PC-3 (cell line): ENCODE results near the gene CEP131. TPM values are rescaled to one million over a fixed set of nuclear protein-coding genes. Genes with fewer than 3 reads are reported as not detected.

Experiments used
- ATAC-seq: fragments of 200-7000 bp; cut with Tn5 transposase; 2 replicates; pipeline ENCODE4 v1.9.1; 2020; ENCODE audit warnings: mild to moderate bottlenecking, moderate library complexity
- BruUV-seq: library from RNA; stranded (reverse); fragments of 400-500 nt; replicated peaks from 2 replicates; lab custom pipeline; 2021; lab: Mats Ljungman, UMichigan
- CTCF ChIA-PET: fragments of 300-600 bp; sonication (Branson Sonifier 250); formaldehyde crosslinking; loops from one replicate; lab custom pipeline; 2022; ENCODE audit warnings: antibody characterized with exemption; lab: Charles Lee
- POLR2A ChIA-PET: fragments of 300-600 bp; sonication (Branson Sonifier 250); formaldehyde crosslinking; loops from one replicate; lab custom pipeline; 2022; ENCODE audit warnings: antibody characterized with exemption; ENCODE audit not compliant: unreplicated experiment; lab: Charles Lee
- DNase-seq: peaks from one replicate; pipeline ENCODE4 v3.0.0-alpha.2; 2015
- H2AFZ ChIP-seq: fragments of 300-600 bp; sonication (generic); 2 replicates; pipeline ENCODE4 v1.6.0; 2016; ENCODE audit warnings: antibody characterized with exemption, low read length
- H3F3A ChIP-seq: fragments of 300-600 bp; sonication (generic); one replicate; pipeline ENCODE4 v1.6.0; 2017; ENCODE audit warnings: antibody characterized with exemption, low read length, control low read depth, mild to moderate bottlenecking; ENCODE audit not compliant: unreplicated experiment
- H3K27ac ChIP-seq: fragments of 300-600 bp; sonication (generic); 2 replicates; pipeline ENCODE4 v1.5.1; 2016; ENCODE audit warnings: mild to moderate bottlenecking, low read length
- H3K27me3 ChIP-seq: fragments of 300-600 bp; sonication (generic); 2 replicates; pipeline ENCODE4 v1.6.1; 2016; ENCODE audit warnings: low read length, mixed read lengths
- H3K36me3 ChIP-seq: fragments of 300-600 bp; sonication (generic); 2 replicates; pipeline ENCODE4 v1.6.1; 2016; ENCODE audit warnings: low read depth, mixed run types, low read length, mixed read lengths
- H3K4me1 ChIP-seq: fragments of 300-600 bp; sonication (generic); 2 replicates; pipeline ENCODE4 v1.5.1; 2016; ENCODE audit warnings: low read length; ENCODE audit not compliant: insufficient read depth
- H3K4me2 ChIP-seq: fragments of 300-600 bp; sonication (generic); 2 replicates; pipeline ENCODE4 v1.6.0; 2016; ENCODE audit warnings: low read length
- H3K4me3 ChIP-seq: fragments of 300-600 bp; sonication (generic); 2 replicates; pipeline ENCODE4 v1.5.1; 2016; ENCODE audit warnings: mild to moderate bottlenecking, low read length, mixed read lengths
- H3K79me2 ChIP-seq: fragments of 300-600 bp; sonication (generic); 2 replicates; pipeline ENCODE4 v1.6.1; 2017; ENCODE audit warnings: low read length, mixed read lengths
- H3K9ac ChIP-seq: fragments of 300-600 bp; sonication (generic); 2 replicates; pipeline ENCODE4 v1.6.0; 2016; ENCODE audit warnings: mild to moderate bottlenecking, low read length
- H3K9me2 ChIP-seq: fragments of 300-600 bp; sonication (generic); replicated peaks from 2 replicates; pipeline ENCODE4 v1.6.1; 2016; ENCODE audit warnings: mixed run types, low read length, mixed read lengths
- H3K9me3 ChIP-seq: fragments of 300-600 bp; sonication (generic); 2 replicates; pipeline ENCODE4 v1.6.1; 2016; ENCODE audit warnings: low read length, mixed read lengths
- H4K20me1 ChIP-seq: fragments of 300-600 bp; sonication (generic); 2 replicates; pipeline ENCODE4 v1.6.1; 2016; ENCODE audit warnings: low read length, mixed read lengths
- CTCF ChIP-seq: fragments of 300-600 bp; sonication (generic); conservative IDR thresholded peaks from 2 replicates; pipeline ENCODE4 v1.5.1; 2017; ENCODE audit warnings: antibody characterized with exemption, low read depth, mild to moderate bottlenecking, low read length
- EZH2 ChIP-seq: fragments of 300-600 bp; sonication (generic); IDR thresholded peaks from one replicate; pipeline ENCODE4 v1.6.1; 2017; ENCODE audit warnings: antibody characterized with exemption, mild to moderate bottlenecking, low read length; ENCODE audit not compliant: unreplicated experiment
- EZH2phosphoT487 ChIP-seq: fragments of 300-600 bp; sonication (generic); IDR thresholded peaks from 2 replicates; pipeline ENCODE4 v1.6.1; 2018; ENCODE audit warnings: mild to moderate bottlenecking, antibody characterized with exemption, low read length, borderline replicate concordance
- intact Hi-C: fragments of 100-400 bp; cut with micrococcal nuclease; formaldehyde crosslinking; loops from 2 replicates; pipeline ENCODE4 v1.9.0; 2023
- total RNA-seq: library from RNA; depleted of rRNA; stranded (reverse); fragments of >200 nt; gene quantifications from 2 replicates; pipeline ENCODE4 v1.2.3, GENCODE V29; 2014

CEP131 gene
- total RNA-seq, 1 experiment from 2014 or later, result 32.1 TPM

- BruUV-seq, result no TSS peak
- no peaks in the 10 kb centered on the region for H3K27me3 ChIP-seq
- H3K9me3 ChIP-seq, result no peaks in the 10 kb centered on the region
- H3K9me2 ChIP-seq, result no peaks in the 10 kb centered on the region
- ATAC-seq (no peak), DNase-seq (no peak)
- H3K4me2 ChIP-seq, result no peak overlapping the region
- H3F3A ChIP-seq, result no peaks in the 10 kb centered on the region
- H3K9ac ChIP-seq, result no peak overlapping the region
- no peaks in the 10 kb centered on the region for H3K4me1 ChIP-seq
- intact Hi-C loops, result no loop called here
- no peak overlapping the region for H3K27ac ChIP-seq
- H3K36me3 ChIP-seq, result no peaks in the 10 kb centered on the region; the same call in 1 of the 2 replicates
- no peaks in the 10 kb centered on the region for H4K20me1 ChIP-seq
- H3K4me3 ChIP-seq, result no peak overlapping the region
- H2AFZ ChIP-seq, result no peak overlapping the region
- H3K79me2 ChIP-seq, result no peaks in the 10 kb centered on the region
- CTCF ChIA-PET, result no interaction called here
- TF ChIP-seq EZH2phosphoT487, result no peak
- TF ChIP-seq EZH2, result no peak
- no peak for TF ChIP-seq CTCF
- POLR2A ChIA-PET, result no interaction called here
Observed at GRCh38 chr17:81196505-81197408, 26.0 kb downstream of the CEP131 start.

GRCh38 chr17:81195941-81196495 lies 26.7 kb downstream of the CEP131 start:
- Histone ChIP-seq H3K9me2 (no peaks in the 10 kb centered on the region), H3K9me3 (no peaks in the 10 kb centered on the region), H3K27ac (no peak overlapping the region), H3K27me3 (no peaks in the 10 kb centered on the region), H3K4me1 (no peaks in the 10 kb centered on the region), H3K36me3 (no peaks in the 10 kb centered on the region; the same call in 1 of the 2 replicates), H3K9ac (no peak overlapping the region), H2AFZ (no peak overlapping the region), H4K20me1 (no peaks in the 10 kb centered on the region), H3K79me2 (no peaks in the 10 kb centered on the region), H3K4me3 (no peak overlapping the region), H3F3A (no peaks in the 10 kb centered on the region), H3K4me2 (no peak overlapping the region)
- intact Hi-C loops, result no loop called here
- BruUV-seq, result no TSS peak
- TF ChIP-seq EZH2, result no peak
- TF ChIP-seq EZH2phosphoT487, result no peak
- no peak for TF ChIP-seq CTCF
- CTCF ChIA-PET, result no interaction called here
- ATAC-seq, result no peak
- DNase-seq, result no peak
- POLR2A ChIA-PET, result no interaction called here
